Measurements from ENCODE around the gene PTHLH. TPM values are rescaled to one million over a fixed set of nuclear protein-coding genes. Genes with fewer than 3 reads are reported as not detected.

The PTHLH gene
- total RNA-seq, 1 experiment from 2014 or later = 0.35 TPM

DNA sequence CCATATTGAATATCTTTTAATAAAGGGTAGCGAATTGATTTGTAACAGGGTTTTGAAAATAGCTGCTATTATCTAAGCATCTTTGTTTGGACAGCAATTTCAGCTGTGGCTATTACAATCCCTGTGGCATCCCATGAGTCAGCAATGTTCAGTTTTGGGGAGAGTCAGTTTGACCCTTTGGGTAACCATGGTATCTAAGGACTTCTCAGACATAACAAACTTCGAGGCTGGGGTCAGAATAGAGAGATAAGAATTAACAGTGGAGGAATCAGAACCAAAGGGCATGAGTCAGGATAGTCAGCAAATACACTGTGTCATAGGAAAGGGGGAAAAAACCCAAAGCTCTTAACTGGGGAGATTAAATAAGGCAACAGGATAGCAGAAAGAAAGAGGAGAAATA lies 11.7 kb upstream of the PTHLH start:
- H3K27me3 ChIP-seq (ENCODE audit: insufficient read depth, low read length) = no peaks in the 10 kb centered on the region
- no peaks in the 10 kb centered on the region for H3K79me1 ChIP-seq (ENCODE audit: insufficient read depth, low read depth, low read length, poor library complexity, severe bottlenecking)
- no peak overlapping the region for H2BK120ac ChIP-seq (ENCODE audit: low read depth, low read length, poor library complexity, severe bottlenecking)
- H4K5ac ChIP-seq (ENCODE audit: insufficient read length, low read depth, low read length) = no peak overlapping the region
- no peak overlapping the region for H2BK20ac ChIP-seq (ENCODE audit: low read depth, low read length, poor library complexity, severe bottlenecking)
- no peak overlapping the region for H3K14ac ChIP-seq (ENCODE audit: insufficient read depth, low read length)
- no peak overlapping the region for H3T11ph ChIP-seq (ENCODE audit: low read length)
- H2AFZ ChIP-seq (ENCODE audit: low read length) = no peak overlapping the region
- H3K9ac ChIP-seq (ENCODE audit: extremely low read depth, insufficient read length, low read length) = no peak overlapping the region
- H4K91ac ChIP-seq (ENCODE audit: insufficient read length, low read depth, low read length) = no peak overlapping the region
- no peak overlapping the region for H2BK5ac ChIP-seq (ENCODE audit: insufficient read length, low read length)
- no peak overlapping the region for H3K27ac ChIP-seq (ENCODE audit: insufficient read length, low read depth, low read length)
- WGBS (ENCODE audit: extremely low coverage, insufficient read length, low lambda C conversion rate) = no CpG with 5 or more reads among the region's 2 CpGs
- no peak overlapping the region for H3K27ac Mint-ChIP-seq
- no peak overlapping the region for H3K4ac ChIP-seq (ENCODE audit: low read depth, low read length)
- H2BK12ac ChIP-seq (ENCODE audit: insufficient read length, low read depth, low read length) = no peak overlapping the region
- H2BK15ac ChIP-seq (ENCODE audit: low read depth, low read length) = no peak overlapping the region
- no peak overlapping the region for H4K8ac ChIP-seq (replicated peaks; ENCODE audit: insufficient read length, low read depth, low read length)
- TF ChIP-seq, protein P1, sequence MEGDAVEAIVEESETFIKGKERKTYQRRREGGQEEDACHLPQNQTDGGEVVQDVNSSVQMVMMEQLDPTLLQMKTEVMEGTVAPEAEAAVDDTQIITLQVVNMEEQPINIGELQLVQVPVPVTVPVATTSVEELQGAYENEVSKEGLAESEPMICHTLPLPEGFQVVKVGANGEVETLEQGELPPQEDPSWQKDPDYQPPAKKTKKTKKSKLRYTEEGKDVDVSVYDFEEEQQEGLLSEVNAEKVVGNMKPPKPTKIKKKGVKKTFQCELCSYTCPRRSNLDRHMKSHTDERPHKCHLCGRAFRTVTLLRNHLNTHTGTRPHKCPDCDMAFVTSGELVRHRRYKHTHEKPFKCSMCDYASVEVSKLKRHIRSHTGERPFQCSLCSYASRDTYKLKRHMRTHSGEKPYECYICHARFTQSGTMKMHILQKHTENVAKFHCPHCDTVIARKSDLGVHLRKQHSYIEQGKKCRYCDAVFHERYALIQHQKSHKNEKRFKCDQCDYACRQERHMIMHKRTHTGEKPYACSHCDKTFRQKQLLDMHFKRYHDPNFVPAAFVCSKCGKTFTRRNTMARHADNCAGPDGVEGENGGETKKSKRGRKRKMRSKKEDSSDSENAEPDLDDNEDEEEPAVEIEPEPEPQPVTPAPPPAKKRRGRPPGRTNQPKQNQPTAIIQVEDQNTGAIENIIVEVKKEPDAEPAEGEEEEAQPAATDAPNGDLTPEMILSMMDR (conservative IDR thresholded peaks at IDR 0.05) = no peak
- H3K4me1 Mint-ChIP-seq = no peaks in the 10 kb centered on the region
- no peak overlapping the region for H3K4me3 Mint-ChIP-seq
- no peaks in the 10 kb centered on the region for H4K20me1 ChIP-seq (ENCODE audit: control insufficient read depth, insufficient read depth, insufficient read length)
- H3K18ac ChIP-seq (ENCODE audit: insufficient read length, low read depth, low read length) = no peak overlapping the region
- H3K4me1 ChIP-seq (ENCODE audit: insufficient read depth, low read length) = no peaks in the 10 kb centered on the region
- no peaks in the 10 kb centered on the region for H3K23me2 ChIP-seq (ENCODE audit: insufficient read length, low read depth, low read length, poor library complexity, severe bottlenecking)
- H3K56ac ChIP-seq (ENCODE audit: insufficient read length, low read depth, low read length) = no peak overlapping the region
- H3K36me3 Mint-ChIP-seq (ENCODE audit: insufficient read depth in 1 of 3, low read depth in 3 of 3) = no peaks in the 10 kb centered on the region
- H2AK5ac ChIP-seq (ENCODE audit: insufficient read length, low read length) = no peak overlapping the region
- no peaks in the 10 kb centered on the region for H3K79me2 ChIP-seq (ENCODE audit: insufficient read depth, low read length)
- H3K9me3 Mint-ChIP-seq = no peaks in the 10 kb centered on the region
- DNase-seq = no peak
- no peak overlapping the region for H3K23ac ChIP-seq (ENCODE audit: insufficient read length, low read depth, low read length)
- peaks cover 16% of the 10 kb centered on the region for H3K27me3 Mint-ChIP-seq (ENCODE audit: low read depth)
- H3K4me2 ChIP-seq (ENCODE audit: insufficient read depth, insufficient read length, low read length) = no peak overlapping the region
- no peaks in the 10 kb centered on the region for H3K9me3 ChIP-seq (ENCODE audit: control insufficient read depth, low read depth, low read length)

All from H9 (cell line).